GM23248 (cell line): ENCODE data around the gene FBXO11.

Experiments
- EZH2 ChIP-seq: fragments of 200-600 bp; sonication (generic); IDR thresholded peaks from 2 replicates; pipeline ENCODE4 v1.6.1; 2018; ENCODE audit warnings: antibody characterized with exemption, mild to moderate bottlenecking; ENCODE audit not compliant: insufficient read depth, poor library complexity, severe bottlenecking
- EZH2phosphoT487 ChIP-seq: fragments of 200-600 bp; sonication (generic); IDR thresholded peaks from 2 replicates; pipeline ENCODE4 v1.6.1; 2018; ENCODE audit warnings: antibody characterized with exemption, moderate library complexity, mild to moderate bottlenecking, low read depth; ENCODE audit not compliant: insufficient read depth

DNA sequence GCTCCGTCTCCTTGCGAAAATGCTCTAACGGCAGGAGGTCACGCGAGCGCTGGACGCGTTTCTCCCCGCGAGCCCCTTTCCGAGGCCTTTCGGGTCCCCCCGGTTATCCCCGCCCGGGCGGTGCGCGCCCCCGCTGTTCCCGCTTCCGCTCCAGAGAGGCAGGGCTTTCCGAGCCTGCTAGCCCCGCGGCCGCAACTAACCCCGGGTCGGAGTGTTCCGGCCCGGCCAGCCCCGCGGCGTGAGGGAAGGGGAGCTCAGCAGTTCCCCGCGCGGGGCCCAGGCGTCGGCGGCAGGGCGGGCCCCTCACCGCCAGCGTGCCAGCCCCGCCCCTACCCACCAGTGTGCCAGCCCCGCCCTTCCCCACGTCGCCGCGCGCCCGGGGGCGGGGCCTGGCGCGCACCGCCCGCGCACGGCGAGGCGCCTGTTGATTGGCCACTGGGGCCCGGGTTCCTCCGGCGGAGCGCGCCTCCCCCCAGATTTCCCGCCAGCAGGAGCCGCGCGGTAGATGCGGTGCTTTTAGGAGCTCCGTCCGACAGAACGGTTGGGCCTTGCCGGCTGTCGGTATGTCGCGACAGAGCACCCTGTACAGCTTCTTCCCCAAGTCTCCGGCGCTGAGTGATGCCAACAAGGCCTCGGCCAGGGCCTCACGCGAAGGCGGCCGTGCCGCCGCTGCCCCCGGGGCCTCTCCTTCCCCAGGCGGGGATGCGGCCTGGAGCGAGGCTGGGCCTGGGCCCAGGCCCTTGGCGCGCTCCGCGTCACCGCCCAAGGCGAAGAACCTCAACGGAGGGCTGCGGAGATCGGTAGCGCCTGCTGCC lies 123.4 kb downstream of the FBXO11 start, which contains the start of gene MSH6:
- TF ChIP-seq EZH2 = no peak
- no peak for TF ChIP-seq EZH2phosphoT487
